Body of pancreas (tissue), 4 donors: ENCODE results near the gene LPXN. TPM values are rescaled to one million over a fixed set of nuclear protein-coding genes. Genes with fewer than 3 reads are reported as not detected.
"Not testable (repeated sequence)": the region's sequence is repeated elsewhere in the genome, so short reads cannot be mapped to it uniquely, and the experiment has no call there.

Experiments used
- ATAC-seq: fragments of 150-250 bp; one replicate; pipeline ENCODE4 v1.9.1; 2016
- DNase-seq, 4 donors: peaks; one replicate each; pipeline ENCODE4 v3.0.0-alpha.2; 2019
- H3K27ac ChIP-seq, 4 donors: fragments of 200-600 bp; sonication (generic); 1 replicate in 3 of 4; 2 replicates in 1 of 4; pipeline versions ENCODE4 v1.5.1 to v1.6.1; 2016 to 2019; ENCODE audit warnings: mild to moderate bottlenecking in 1 of 4, mixed read lengths in 1 of 4, moderate library complexity in 1 of 4
- H3K27me3 ChIP-seq, 2 donors: fragments of 200-600 bp; sonication (generic); one replicate each; pipeline ENCODE4 v1.6.0; 2016; ENCODE audit warnings: mild to moderate bottlenecking in 1 of 2
- H3K36me3 ChIP-seq, 2 donors: fragments of 200-600 bp; sonication (generic); replicated peaks in 1 of 2; 2 replicates each; pipeline ENCODE4 v1.5.1; 2016; ENCODE audit warnings: low read depth in 2 of 2; ENCODE audit not compliant: insufficient read depth in 1 of 2
- H3K4me1 ChIP-seq: fragments of 200-600 bp; sonication (generic); one replicate; pipeline ENCODE4 v1.6.0; 2016
- H3K4me3 ChIP-seq, 2 donors: fragments of 200-600 bp; sonication (generic); 1 replicate in 1 of 2; 2 replicates in 1 of 2; pipeline ENCODE4 v1.5.1; 2016 to 2019
- H3K9me3 ChIP-seq, 3 donors: fragments of 200-600 bp; sonication (generic); 1 replicate in 2 of 3; 2 replicates in 1 of 3; pipeline ENCODE4 v1.5.1; 2016
- POLR2A ChIP-seq, 3 donors: fragments of 450-650 bp; IDR thresholded peaks; one replicate each; pipeline ENCODE4 v1.6.1; 2016; ENCODE audit warnings: antibody characterized with exemption in 3 of 3, mild to moderate bottlenecking in 2 of 3
- WGBS, 2 donors: methylation state at CpG; one replicate each; pipeline ENCODE4 v1.1.5; 2017; 5-methylcytosine and 5-hydroxymethylcytosine counted together
- intact Hi-C: fragments of 100-400 bp; cut with DNase I; formaldehyde crosslinking; loops from one replicate; pipeline ENCODE4 v1.15.1; 2023
- total RNA-seq, 2 donors: library from RNA; depleted of rRNA; stranded (reverse); fragments of >200 nt; gene quantifications; one replicate each; pipeline ENCODE4 v1.1.0, GENCODE V29; 2016
- TF ChIP-seq, protein P1 (sequence below), 7 experiments: fragments of 450-650 bp in 4 of 7; fragments of 200-600 bp in 3 of 7; sonication (generic) in 3 of 7; IDR thresholded peaks; one replicate each; pipeline ENCODE4 v1.5.1; 2016 to 2019; ENCODE audit warnings: antibody characterized with exemption in 7 of 7

The LPXN gene
- total RNA-seq, 2 donors from 2014 or later = 5.7 to 6.3 TPM

DNA sequence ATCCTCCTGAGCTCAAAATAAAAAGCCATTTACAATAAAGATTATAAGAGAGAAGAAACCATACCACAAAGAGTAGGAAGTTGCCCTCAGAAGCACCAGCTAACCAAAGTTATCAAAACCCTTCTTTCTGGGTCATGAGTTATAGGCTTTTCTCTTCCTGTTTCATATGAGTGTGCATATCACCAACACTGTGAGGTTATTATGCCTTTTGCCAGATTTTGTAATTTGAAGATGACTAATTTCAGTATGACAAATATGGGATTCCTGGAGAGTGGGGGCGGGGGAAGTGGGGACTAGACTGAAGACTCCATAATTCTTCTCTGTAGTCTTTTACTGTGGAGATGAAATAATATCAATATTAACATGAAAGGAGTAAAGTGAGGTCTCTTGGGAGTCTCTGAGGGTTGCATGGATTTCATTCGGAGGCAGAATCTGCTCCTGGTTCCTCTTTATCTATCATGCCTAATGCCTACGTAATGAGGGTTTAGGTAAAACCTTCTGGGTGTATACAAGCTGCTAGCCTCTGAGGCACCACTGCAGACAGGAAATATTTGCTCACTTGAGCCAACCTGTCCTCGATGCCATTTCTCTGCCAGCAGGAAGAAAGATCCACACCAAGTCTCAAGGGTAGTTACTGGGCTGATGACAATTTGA lies 2.1 kb downstream of the LPXN start:
- WGBS, 2 donors = 42 to 59% methylated on average over 4 of the region's 4 CpGs
- Histone ChIP-seq H3K27me3 (no peaks in the 10 kb centered on the region), H3K4me1 (peaks cover 39% of the 10 kb centered on the region), H3K9me3 (no peaks in the 10 kb centered on the region), H3K36me3 (no peaks in the 10 kb centered on the region), H3K4me3 (no peak overlapping the region), H3K27ac (peak overlapping the region in 3 of 4 donors; percentile 13 to 70 (median 31))
- TF ChIP-seq, protein P1, sequence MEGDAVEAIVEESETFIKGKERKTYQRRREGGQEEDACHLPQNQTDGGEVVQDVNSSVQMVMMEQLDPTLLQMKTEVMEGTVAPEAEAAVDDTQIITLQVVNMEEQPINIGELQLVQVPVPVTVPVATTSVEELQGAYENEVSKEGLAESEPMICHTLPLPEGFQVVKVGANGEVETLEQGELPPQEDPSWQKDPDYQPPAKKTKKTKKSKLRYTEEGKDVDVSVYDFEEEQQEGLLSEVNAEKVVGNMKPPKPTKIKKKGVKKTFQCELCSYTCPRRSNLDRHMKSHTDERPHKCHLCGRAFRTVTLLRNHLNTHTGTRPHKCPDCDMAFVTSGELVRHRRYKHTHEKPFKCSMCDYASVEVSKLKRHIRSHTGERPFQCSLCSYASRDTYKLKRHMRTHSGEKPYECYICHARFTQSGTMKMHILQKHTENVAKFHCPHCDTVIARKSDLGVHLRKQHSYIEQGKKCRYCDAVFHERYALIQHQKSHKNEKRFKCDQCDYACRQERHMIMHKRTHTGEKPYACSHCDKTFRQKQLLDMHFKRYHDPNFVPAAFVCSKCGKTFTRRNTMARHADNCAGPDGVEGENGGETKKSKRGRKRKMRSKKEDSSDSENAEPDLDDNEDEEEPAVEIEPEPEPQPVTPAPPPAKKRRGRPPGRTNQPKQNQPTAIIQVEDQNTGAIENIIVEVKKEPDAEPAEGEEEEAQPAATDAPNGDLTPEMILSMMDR (IDR thresholded peaks at IDR 0.05) = no peak
- TF ChIP-seq POLR2A (IDR thresholded peaks at IDR 0.05) = no peak
- ATAC-seq = no peak
- intact Hi-C loops = no loop called here
- peak in 3 of 4 donors; percentile 24 to 46 (median 28) for DNase-seq

DNA sequence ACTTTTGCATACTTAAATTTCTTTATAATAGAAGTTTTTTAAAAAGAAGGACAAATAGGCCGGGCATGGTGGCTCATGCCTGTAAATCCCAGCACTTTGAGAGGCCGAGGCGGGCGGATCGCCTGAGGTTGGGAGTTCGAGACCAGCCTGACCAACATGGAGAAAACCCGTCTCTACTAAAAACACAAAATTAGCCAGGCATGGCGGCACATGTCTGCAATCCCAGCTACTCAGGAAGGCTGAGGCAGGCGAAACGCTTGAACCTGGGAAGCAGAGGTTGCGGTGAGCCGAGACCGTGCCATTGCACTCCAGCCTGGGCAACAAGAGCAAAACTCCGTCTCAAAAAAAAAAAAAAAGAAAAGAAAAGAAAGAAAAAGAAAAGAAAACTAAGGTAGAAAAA lies 2.8 kb downstream of the LPXN start:
- H3K27me3 ChIP-seq, ATAC-seq, intact Hi-C loops, H3K4me3 ChIP-seq, DNase-seq, H3K9me3 ChIP-seq, H3K36me3 ChIP-seq: not testable (repeated sequence)
- Histone ChIP-seq H3K4me1 (peaks cover 39% of the 10 kb centered on the region), H3K27ac (peak overlapping the region in 1 of 4 donors; percentile 70)
- 86 to 93% methylated on average over 14 of the region's 14 CpGs for WGBS, 2 donors

DNA sequence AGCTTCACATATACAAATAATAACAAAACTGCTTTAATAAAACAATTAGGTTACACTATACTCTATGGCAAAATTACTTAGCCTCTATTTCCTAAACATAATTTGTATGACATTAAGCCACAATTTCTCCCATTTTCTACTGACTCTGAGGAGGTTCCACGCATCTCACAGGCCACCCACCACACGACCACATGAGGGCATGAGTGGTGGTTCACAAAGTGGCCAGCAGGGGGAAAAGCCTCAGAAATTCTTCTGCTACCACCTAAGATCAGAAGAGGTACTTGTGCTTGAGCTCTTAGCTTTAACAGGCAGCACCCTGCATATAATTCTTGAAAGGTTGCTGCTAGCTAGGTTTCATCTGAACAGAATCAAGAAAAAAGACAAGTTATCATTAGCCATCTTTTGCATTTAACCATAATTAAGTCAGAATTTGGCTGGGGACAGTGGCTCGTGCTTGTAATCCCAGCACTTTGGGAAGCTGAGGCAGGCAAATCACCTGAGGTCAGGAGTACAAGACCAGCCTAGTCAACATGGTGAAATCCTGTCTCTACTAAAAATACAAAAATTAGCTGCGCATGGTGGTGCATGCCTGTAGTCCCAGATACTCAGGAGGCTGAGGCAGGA lies 7.7 kb downstream of the LPXN start:
- peaks cover 3% of the 10 kb centered on the region for H3K4me1 ChIP-seq
- no peak overlapping the region for H3K4me3 ChIP-seq
- H3K9me3 ChIP-seq = no peaks in the 10 kb centered on the region
- TF ChIP-seq, protein P1 (IDR thresholded peaks at IDR 0.05) = peak; percentile 37 to 67 (median 62)
- no peak for TF ChIP-seq POLR2A (IDR thresholded peaks at IDR 0.05)
- peak; percentile 59 for ATAC-seq
- intact Hi-C loops = no loop called here
- peak; percentile 43 to 69 (median 56) for DNase-seq
- H3K27me3 ChIP-seq = no peaks in the 10 kb centered on the region
- H3K36me3 ChIP-seq = no peaks in the 10 kb centered on the region
- H3K27ac ChIP-seq = no peak overlapping the region
- WGBS, 2 donors = 59 to 61% methylated on average over 4 of the region's 4 CpGs

DNA sequence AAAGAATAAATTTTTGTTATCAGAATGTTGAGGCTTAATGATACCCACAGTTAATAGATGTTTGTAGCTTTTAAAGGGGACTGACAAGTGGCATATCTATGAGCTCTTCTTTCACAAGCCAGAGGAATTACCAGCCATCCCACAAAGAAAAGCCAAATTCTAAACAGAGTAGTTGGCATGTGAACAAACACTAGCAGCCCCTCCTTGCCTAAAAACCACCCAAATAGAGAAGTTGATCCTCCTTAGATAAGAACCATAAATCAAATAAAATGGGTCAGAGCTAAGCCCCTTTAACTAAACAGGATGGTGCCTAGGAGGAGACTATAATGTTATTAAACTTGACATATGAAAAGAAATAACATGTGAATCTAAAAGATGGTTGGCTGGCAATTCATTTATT lies 11.4 kb downstream of the LPXN start:
- Histone ChIP-seq H3K27me3 (no peaks in the 10 kb centered on the region), H3K27ac (no peak overlapping the region), H3K9me3 (no peaks in the 10 kb centered on the region), H3K4me3 (no peak overlapping the region), H3K4me1 (peaks cover 31% of the 10 kb centered on the region), H3K36me3 (no peaks in the 10 kb centered on the region)
- no peak for DNase-seq
- TF ChIP-seq POLR2A (IDR thresholded peaks at IDR 0.05) = no peak
- TF ChIP-seq, protein P1 (IDR thresholded peaks at IDR 0.05) = no peak
- intact Hi-C loops = no loop called here
- no peak for ATAC-seq

DNA sequence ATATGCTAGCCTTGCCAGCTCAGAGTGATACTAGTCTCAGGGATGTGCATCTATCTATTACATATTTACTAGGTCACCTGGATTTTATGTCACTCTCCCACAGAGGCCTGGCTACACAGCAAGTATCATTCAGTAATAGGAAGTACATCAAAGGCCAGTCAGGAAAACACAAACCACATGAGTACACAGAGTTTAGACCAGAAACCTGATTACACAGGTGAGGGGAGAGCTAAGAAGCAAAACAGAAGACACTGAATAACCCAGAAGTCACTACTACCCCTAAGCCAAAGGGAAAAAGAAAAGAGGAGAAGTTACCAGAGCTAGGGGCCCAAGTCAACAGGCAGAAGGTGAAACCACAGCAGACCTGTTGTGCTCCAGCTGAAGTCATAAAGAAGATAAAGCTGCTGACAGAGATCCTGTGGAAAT lies 13.3 kb downstream of the LPXN start:
- ATAC-seq (no peak), DNase-seq (no peak)
- H3K4me3 ChIP-seq = no peak overlapping the region
- peaks cover 31% of the 10 kb centered on the region for H3K4me1 ChIP-seq
- no peaks in the 10 kb centered on the region for H3K27me3 ChIP-seq
- no peak for TF ChIP-seq POLR2A (IDR thresholded peaks at IDR 0.05)
- TF ChIP-seq, protein P1 (IDR thresholded peaks at IDR 0.05) = no peak
- no peaks in the 10 kb centered on the region for H3K9me3 ChIP-seq
- intact Hi-C loops = no loop called here
- H3K36me3 ChIP-seq = no peaks in the 10 kb centered on the region
- peak overlapping the region in 3 of 4 donors; percentile 25 to 71 (median 27) for H3K27ac ChIP-seq
